Measurements from ENCODE around the gene TOPBP1. TPM values are rescaled to one million over a fixed set of nuclear protein-coding genes. Genes with fewer than 3 reads are reported as not detected.

The TOPBP1 gene
- total RNA-seq, 2 donors from 2014 or later = 21.5 to 34.2 TPM

- Histone ChIP-seq H3K27ac (no peak overlapping the region), H3K4me3 (no peak overlapping the region), H3K9me3 (no peaks in the 10 kb centered on the region), H3K36me3 (no peaks in the 10 kb centered on the region), H3K4me1 (ENCODE audit: control insufficient read depth in 1 of 2, low read depth in 2 of 2) (no peaks in the 10 kb centered on the region), H3K27me3 (replicated peaks; ENCODE audit: insufficient read depth) (no peaks in the 10 kb centered on the region)
- no peak for TF ChIP-seq CTCF (IDR thresholded peaks at IDR 0.05)
- DNase-seq (ENCODE audit: low spot score) = no peak
- no peak for ATAC-seq (ENCODE audit: insufficient number of reproducible peaks, low FRiP score, low read depth)
Observed at GRCh38 chr3:133598405-133598804, 63.3 kb downstream of the TOPBP1 start.

- no peaks in the 10 kb centered on the region for H3K4me1 ChIP-seq (ENCODE audit: control insufficient read depth in 1 of 2, low read depth in 2 of 2)
- DNase-seq (ENCODE audit: low spot score) (no peak), ATAC-seq (ENCODE audit: insufficient number of reproducible peaks, low FRiP score, low read depth) (no peak)
- no peak for TF ChIP-seq CTCF (IDR thresholded peaks at IDR 0.05)
- H3K4me3 ChIP-seq = no peak overlapping the region
- no peaks in the 10 kb centered on the region for H3K27me3 ChIP-seq (replicated peaks; ENCODE audit: insufficient read depth)
- H3K27ac ChIP-seq = no peak overlapping the region
- H3K9me3 ChIP-seq = no peaks in the 10 kb centered on the region
- H3K36me3 ChIP-seq = no peaks in the 10 kb centered on the region
Observed at GRCh38 chr3:133595341-133595740, 66.4 kb downstream of the TOPBP1 start.

GRCh38 chr3:133593243-133593642 lies 68.5 kb downstream of the TOPBP1 start:
- H3K4me1 ChIP-seq (ENCODE audit: control insufficient read depth in 1 of 2, low read depth in 2 of 2) = peaks cover 0 to 3% of the 10 kb centered on the region in 2 donors
- no peak overlapping the region for H3K4me3 ChIP-seq
- DNase-seq (ENCODE audit: low spot score) (no peak), ATAC-seq (ENCODE audit: insufficient number of reproducible peaks, low FRiP score, low read depth) (no peak)
- H3K9me3 ChIP-seq = no peaks in the 10 kb centered on the region
- no peak for TF ChIP-seq CTCF (IDR thresholded peaks at IDR 0.05)
- no peaks in the 10 kb centered on the region for H3K27me3 ChIP-seq (replicated peaks; ENCODE audit: insufficient read depth)
- peaks cover 3% of the 10 kb centered on the region for H3K36me3 ChIP-seq
- no peak overlapping the region for H3K27ac ChIP-seq

GRCh38 chr3:133592843-133593242 lies 68.9 kb downstream of the TOPBP1 start:
- Histone ChIP-seq H3K27ac (no peak overlapping the region), H3K36me3 (peaks cover 3% of the 10 kb centered on the region), H3K9me3 (no peaks in the 10 kb centered on the region), H3K4me3 (no peak overlapping the region), H3K27me3 (replicated peaks; ENCODE audit: insufficient read depth) (no peaks in the 10 kb centered on the region), H3K4me1 (ENCODE audit: control insufficient read depth in 1 of 2, low read depth in 2 of 2) (peaks cover 0 to 3% of the 10 kb centered on the region in 2 donors)
- DNase-seq (ENCODE audit: low spot score) (no peak), ATAC-seq (ENCODE audit: insufficient number of reproducible peaks, low FRiP score, low read depth) (no peak)
- no peak for TF ChIP-seq CTCF (IDR thresholded peaks at IDR 0.05)

- ATAC-seq (ENCODE audit: insufficient number of reproducible peaks, low FRiP score, low read depth) = no peak
- H3K4me3 ChIP-seq = no peak overlapping the region
- TF ChIP-seq CTCF (IDR thresholded peaks at IDR 0.05) = no peak
- H3K4me1 ChIP-seq (ENCODE audit: control insufficient read depth in 1 of 2, low read depth in 2 of 2) = peaks cover 0 to 3% of the 10 kb centered on the region in 2 donors
- H3K27me3 ChIP-seq (replicated peaks; ENCODE audit: insufficient read depth) = no peaks in the 10 kb centered on the region
- DNase-seq (ENCODE audit: low spot score) = no peak
- peaks cover 14% of the 10 kb centered on the region for H3K36me3 ChIP-seq
- no peak overlapping the region for H3K27ac ChIP-seq
- no peaks in the 10 kb centered on the region for H3K9me3 ChIP-seq
Observed at GRCh38 chr3:133591271-133591742, 70.4 kb downstream of the TOPBP1 start.

Data from thoracic aorta (tissue), 2 donors.